Neuronal stem cell (in vitro differentiated cells): Measurements from ENCODE around the gene C1orf116.

Experiments
- DNase-seq: peaks from one replicate; pipeline ENCODE4 v3.0.0-alpha.2; 2013; ENCODE audit warnings: low spot score
- H2AFZ ChIP-seq: one replicate; pipeline ENCODE4 v1.6.1; 2013; ENCODE audit warnings: mild to moderate bottlenecking, low read length, inconsistent platforms
- H2AK5ac ChIP-seq: 2 replicates; pipeline ENCODE4 v1.6.1; 2013; ENCODE audit warnings: low read depth, mild to moderate bottlenecking, inconsistent platforms, low read length, moderate library complexity, mixed read lengths
- H2BK120ac ChIP-seq: 2 replicates; pipeline ENCODE4 v1.6.1; 2013; ENCODE audit warnings: low read depth, mild to moderate bottlenecking, inconsistent platforms, low read length, moderate library complexity, mixed read lengths
- H2BK12ac ChIP-seq: one replicate; pipeline ENCODE4 v1.6.1; 2013; ENCODE audit warnings: low read length, inconsistent platforms
- H2BK15ac ChIP-seq: 2 replicates; pipeline ENCODE4 v1.6.1; 2013; ENCODE audit warnings: mild to moderate bottlenecking, low read length, inconsistent platforms, mixed read lengths
- H2BK5ac ChIP-seq: one replicate; pipeline ENCODE4 v1.6.1; 2013; ENCODE audit warnings: inconsistent platforms, mild to moderate bottlenecking, low read length, moderate library complexity
- H3K14ac ChIP-seq: one replicate; pipeline ENCODE4 v1.6.1; 2013; ENCODE audit warnings: low read length, inconsistent platforms
- H3K18ac ChIP-seq: 2 replicates; pipeline ENCODE4 v1.6.1; 2013; ENCODE audit warnings: low read length, inconsistent platforms
- H3K23ac ChIP-seq: 2 replicates; pipeline ENCODE4 v1.6.1; 2013; ENCODE audit warnings: low read depth, mild to moderate bottlenecking, mixed read lengths, low read length, inconsistent platforms; ENCODE audit not compliant: poor library complexity
- H3K27ac ChIP-seq: replicated peaks from 3 replicates; pipeline ENCODE4 v1.5.1; 2013; ENCODE audit warnings: low read length, inconsistent platforms
- H3K27me3 ChIP-seq, 3 experiments: 2 replicates each; pipeline ENCODE4 v1.6.1; 2013; ENCODE audit warnings: low read length in 3 of 3, mild to moderate bottlenecking in 2 of 3, inconsistent platforms in 1 of 3, low read depth in 1 of 3, mixed read lengths in 1 of 3, moderate library complexity in 1 of 3; ENCODE audit not compliant: control insufficient read depth in 3 of 3, insufficient read depth in 3 of 3
- H3K36me3 ChIP-seq, 2 donors: replicated peaks in 1 of 2; 2 replicates each; pipeline ENCODE4 v1.6.1; 2013; ENCODE audit warnings: low read length in 2 of 2; ENCODE audit not compliant: control insufficient read depth in 2 of 2, insufficient read depth in 2 of 2
- H3K4ac ChIP-seq: 2 replicates; pipeline ENCODE4 v1.6.1; 2013; ENCODE audit warnings: inconsistent platforms, mild to moderate bottlenecking, low read length, moderate library complexity
- H3K4me1 ChIP-seq, 2 donors: 1 replicate in 1 of 2; 2 replicates in 1 of 2; pipeline ENCODE4 v1.6.1; 2013; ENCODE audit warnings: low read length in 2 of 2, low read depth in 1 of 2; ENCODE audit not compliant: control insufficient read depth in 2 of 2, insufficient read depth in 1 of 2
- H3K4me2 ChIP-seq: one replicate; pipeline ENCODE4 v1.6.1; 2013; ENCODE audit warnings: mild to moderate bottlenecking, low read length, inconsistent platforms; ENCODE audit not compliant: insufficient read depth, poor library complexity, severe bottlenecking
- H3K4me3 ChIP-seq, 2 donors: 2 replicates each; pipeline ENCODE4 v1.5.1; 2013; ENCODE audit warnings: low read length in 2 of 2, mild to moderate bottlenecking in 2 of 2, inconsistent platforms in 1 of 2, moderate library complexity in 1 of 2
- H3K79me1 ChIP-seq: one replicate; pipeline ENCODE4 v1.6.1; 2013; ENCODE audit warnings: low read depth, mild to moderate bottlenecking, inconsistent platforms, low read length, moderate library complexity
- H3K9ac ChIP-seq: one replicate; pipeline ENCODE4 v1.6.1; 2013; ENCODE audit warnings: mild to moderate bottlenecking, low read depth, low read length, inconsistent platforms; ENCODE audit not compliant: poor library complexity
- H3K9me3 ChIP-seq, 2 donors: replicated peaks in 1 of 2; 2 replicates each; pipeline versions ENCODE3 to v1.6.1; 2013; ENCODE audit warnings: low read length in 2 of 2, mild to moderate bottlenecking in 2 of 2, inconsistent platforms in 1 of 2, low read depth in 1 of 2, mixed read lengths in 1 of 2, moderate library complexity in 1 of 2; ENCODE audit not compliant: control insufficient read depth in 2 of 2, insufficient read depth in 1 of 2
- H4K8ac ChIP-seq: one replicate; pipeline ENCODE4 v1.6.1; 2013; ENCODE audit warnings: low read depth, mild to moderate bottlenecking, inconsistent platforms, low read length, moderate library complexity
- H4K91ac ChIP-seq: one replicate; pipeline ENCODE4 v1.6.1; 2013; ENCODE audit warnings: low read length, low read depth, mild to moderate bottlenecking, inconsistent platforms; ENCODE audit not compliant: poor library complexity
- WGBS, 2 donors: extraction: QIAGEN DNeasy Blood & Tissue Kit; methylation state at CpG; one replicate each; pipeline ENCODE4 v1.1.7; 2013; ENCODE audit warnings: missing lambda C conversion rate in 2 of 2, mixed read lengths in 1 of 2; ENCODE audit not compliant: insufficient read length in 2 of 2, insufficient replicate concordance in 1 of 2; ENCODE audit errors: extremely low coverage in 2 of 2; 5-methylcytosine and 5-hydroxymethylcytosine counted together

Gene C1orf116

DNA sequence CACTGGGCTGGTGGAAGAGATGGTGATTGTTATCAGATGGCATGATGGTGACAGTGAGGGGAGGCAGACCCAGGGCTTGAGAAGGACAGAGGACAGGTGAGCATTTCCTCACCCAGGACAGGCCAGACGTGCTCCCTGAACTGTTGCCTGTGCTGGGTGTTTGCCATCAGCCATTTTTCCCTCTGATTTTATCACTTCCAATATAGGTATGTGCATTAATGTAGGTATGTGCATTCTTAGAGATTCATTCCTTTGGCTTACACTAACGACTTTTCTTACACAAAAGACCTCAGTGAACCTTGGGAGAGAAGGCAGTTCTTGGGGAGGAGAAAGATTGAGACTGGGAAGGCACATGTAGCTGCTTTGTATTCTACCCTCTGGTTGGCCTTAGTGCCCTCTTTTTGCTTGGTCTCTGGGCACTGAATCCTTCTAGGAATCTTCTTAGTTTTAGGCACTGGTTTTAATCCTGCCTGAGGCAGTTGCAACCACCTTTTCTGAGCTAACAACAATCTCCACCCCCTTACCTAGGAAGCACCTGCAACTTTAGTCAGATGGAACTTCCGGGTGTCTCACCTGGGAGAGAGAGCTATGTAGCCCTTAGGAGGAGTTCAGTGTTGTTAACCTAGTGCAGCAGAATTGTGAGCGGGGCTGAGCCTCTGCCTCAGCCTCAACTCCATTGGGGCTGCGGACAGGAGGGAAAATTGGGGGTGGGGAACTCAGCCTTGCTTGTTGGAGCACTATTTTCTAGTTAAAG is 30.9 kb downstream of the C1orf116 start:
- Histone ChIP-seq H4K8ac (no peak overlapping the region), H3K4me2 (no peak overlapping the region), H2BK12ac (no peak overlapping the region), H3K14ac (no peak overlapping the region), H2AFZ (no peak overlapping the region), H3K79me1 (no peaks in the 10 kb centered on the region), H2BK5ac (no peak overlapping the region), H2BK15ac (no peak overlapping the region), H3K23ac (no peak overlapping the region), H3K27ac (no peak overlapping the region), H3K36me3 (no peaks in the 10 kb centered on the region), H4K91ac (no peak overlapping the region), H3K4me3 (peak overlapping the region in 1 of 2 donors; percentile 32), H2AK5ac (no peak overlapping the region), H3K4me1 (peaks cover 0 to 8% of the 10 kb centered on the region in 2 donors), H3K4ac (no peak overlapping the region), H2BK120ac (no peak overlapping the region), H3K27me3 (peaks cover 0 to 25% (median 0%) of the 10 kb centered on the region in 3 experiments), H3K9me3 (no peaks in the 10 kb centered on the region), H3K9ac (no peak overlapping the region), H3K18ac (no peak overlapping the region)
- whole genome bisulfite sequencing, 2 donors, result no CpG with 5 or more reads among the region's 5 CpGs
- no peak for DNase-seq

DNA sequence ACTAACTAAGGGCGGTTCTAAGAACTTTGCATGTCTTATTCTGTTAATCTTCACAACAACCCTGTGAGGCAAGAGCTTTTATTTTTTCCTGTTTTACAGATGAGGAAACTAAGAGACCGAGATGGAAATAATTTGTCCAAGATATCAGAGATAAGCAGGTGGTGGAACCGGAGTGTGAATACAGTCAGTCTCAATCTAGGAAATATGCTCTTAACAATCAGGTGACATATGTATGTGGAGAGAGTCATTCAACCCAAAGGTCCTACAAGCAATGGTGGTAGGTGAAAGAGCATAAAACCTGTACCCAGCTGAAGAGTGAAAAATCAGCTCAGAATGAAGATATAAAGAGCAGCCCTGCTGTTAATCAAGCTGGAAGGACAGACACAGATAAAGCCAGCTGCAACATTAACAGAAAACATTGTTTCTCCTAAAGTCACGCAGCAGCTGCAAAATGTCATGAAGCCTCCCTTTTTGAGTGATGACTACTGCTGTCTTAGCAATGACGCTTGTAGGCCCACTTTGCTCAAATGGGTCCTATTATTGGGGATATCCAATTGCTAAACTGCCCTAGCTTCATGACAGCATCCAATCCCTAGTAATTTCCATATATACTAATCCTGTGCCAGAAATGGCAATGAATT is 31.8 kb downstream of the C1orf116 start:
- H3K4ac ChIP-seq, result no peak overlapping the region
- no peak overlapping the region for H4K91ac ChIP-seq
- H2BK12ac ChIP-seq, result no peak overlapping the region
- no peak overlapping the region for H4K8ac ChIP-seq
- no peak overlapping the region for H3K9ac ChIP-seq
- no CpG with 5 or more reads among the region's 5 CpGs for WGBS, 2 donors
- no peak overlapping the region for H3K27ac ChIP-seq
- H3K79me1 ChIP-seq, result no peaks in the 10 kb centered on the region
- no peak overlapping the region for H2BK15ac ChIP-seq
- H3K18ac ChIP-seq, result no peak overlapping the region
- no peak overlapping the region for H3K4me3 ChIP-seq
- H3K9me3 ChIP-seq, result no peaks in the 10 kb centered on the region
- H2AFZ ChIP-seq, result no peak overlapping the region
- H3K14ac ChIP-seq, result no peak overlapping the region
- no peaks in the 10 kb centered on the region for H3K36me3 ChIP-seq
- DNase-seq, result no peak
- H3K4me1 ChIP-seq, result peaks cover 0 to 8% of the 10 kb centered on the region in 2 donors
- H2BK120ac ChIP-seq, result no peak overlapping the region
- H3K27me3 ChIP-seq, result peaks cover 0 to 21% (median 0%) of the 10 kb centered on the region in 3 experiments
- H3K23ac ChIP-seq, result no peak overlapping the region
- no peak overlapping the region for H2BK5ac ChIP-seq
- no peak overlapping the region for H2AK5ac ChIP-seq
- no peak overlapping the region for H3K4me2 ChIP-seq

DNA sequence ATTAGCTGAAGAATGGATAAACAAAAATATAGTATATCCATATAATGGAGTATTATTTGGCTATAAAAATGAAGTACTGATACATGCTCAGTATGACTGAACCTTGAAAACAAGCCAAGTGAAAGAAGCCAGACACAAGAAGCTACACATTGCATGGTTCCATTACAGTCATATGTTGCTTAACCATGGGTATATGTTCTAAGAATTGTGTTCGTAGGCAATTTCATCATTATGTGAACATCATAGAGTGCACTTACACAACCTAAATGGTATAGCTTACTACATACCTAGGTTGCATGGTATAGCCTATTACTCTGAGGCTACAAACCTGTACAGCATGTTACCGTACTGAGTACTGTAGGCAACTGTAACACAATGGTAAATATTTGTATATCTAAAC is 33.7 kb downstream of the C1orf116 start:
- H2BK15ac ChIP-seq, result no peak overlapping the region
- no peak overlapping the region for H2BK5ac ChIP-seq
- H3K27ac ChIP-seq, result no peak overlapping the region
- H3K36me3 ChIP-seq, result no peaks in the 10 kb centered on the region
- H3K9me3 ChIP-seq, result no peaks in the 10 kb centered on the region
- no peak overlapping the region for H3K23ac ChIP-seq
- no peak overlapping the region for H2AFZ ChIP-seq
- DNase-seq, result no peak
- H3K4me3 ChIP-seq, result no peak overlapping the region
- no peak overlapping the region for H2AK5ac ChIP-seq
- no CpG with 5 or more reads among the region's 2 CpGs for WGBS, 2 donors
- H3K27me3 ChIP-seq, result peaks cover 0 to 19% (median 0%) of the 10 kb centered on the region in 3 experiments
- H3K9ac ChIP-seq, result no peak overlapping the region
- H3K4me2 ChIP-seq, result no peak overlapping the region
- H2BK12ac ChIP-seq, result no peak overlapping the region
- H3K4me1 ChIP-seq, result peaks cover 0 to 8% of the 10 kb centered on the region in 2 donors
- no peak overlapping the region for H3K18ac ChIP-seq
- no peak overlapping the region for H2BK120ac ChIP-seq
- H4K91ac ChIP-seq, result no peak overlapping the region
- H3K14ac ChIP-seq, result no peak overlapping the region
- H3K4ac ChIP-seq, result no peak overlapping the region
- H3K79me1 ChIP-seq, result no peaks in the 10 kb centered on the region
- no peak overlapping the region for H4K8ac ChIP-seq

DNA sequence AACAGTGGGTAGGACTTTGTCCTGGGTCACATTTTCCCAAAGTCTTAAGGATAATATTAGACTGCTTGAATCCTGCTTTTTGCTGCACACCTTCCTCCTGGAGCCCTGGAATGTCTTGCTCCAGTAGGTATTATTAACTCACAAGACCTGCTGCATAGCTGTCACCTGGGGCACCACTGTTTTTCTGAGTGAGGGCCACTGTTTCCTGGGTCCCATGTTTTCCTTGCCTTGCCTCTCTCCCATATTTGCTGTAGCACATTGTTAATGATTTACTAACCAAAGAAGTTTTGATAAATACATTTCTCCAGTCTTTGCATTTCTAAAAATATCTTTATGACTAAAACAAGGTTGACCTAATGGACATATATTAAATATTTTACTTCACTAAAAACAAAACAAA is 39.8 kb downstream of the C1orf116 start:
- H2BK120ac ChIP-seq, result no peak overlapping the region
- H3K14ac ChIP-seq, result no peak overlapping the region
- H3K79me1 ChIP-seq, result no peaks in the 10 kb centered on the region
- no peak overlapping the region for H2AK5ac ChIP-seq
- H2BK15ac ChIP-seq, result no peak overlapping the region
- no peak overlapping the region for H2BK12ac ChIP-seq
- H3K27ac ChIP-seq, result no peak overlapping the region
- no peak overlapping the region for H3K4me3 ChIP-seq
- DNase-seq, result no peak
- H3K4me2 ChIP-seq, result no peak overlapping the region
- H2AFZ ChIP-seq, result no peak overlapping the region
- no peak overlapping the region for H3K9ac ChIP-seq
- H2BK5ac ChIP-seq, result no peak overlapping the region
- no peak overlapping the region for H4K91ac ChIP-seq
- H3K4me1 ChIP-seq, result no peaks in the 10 kb centered on the region
- H3K23ac ChIP-seq, result no peak overlapping the region
- no peak overlapping the region for H3K4ac ChIP-seq
- no peaks in the 10 kb centered on the region for H3K36me3 ChIP-seq
- H4K8ac ChIP-seq, result no peak overlapping the region
- H3K9me3 ChIP-seq, result no peaks in the 10 kb centered on the region
- H3K27me3 ChIP-seq, result peaks cover 0 to 18% (median 0%) of the 10 kb centered on the region in 3 experiments
- no peak overlapping the region for H3K18ac ChIP-seq
